UCSD-AML1 (cell line): ENCODE results near the gene PRDM16.
A peak's percentile ranks its signal among the peaks of the same experiment; 100 is the strongest.

Source experiments
- DNase-seq: peaks from one replicate; lab custom pipeline; 2025; ENCODE audit not compliant: unreplicated experiment; lab: John Stamatoyannopoulos, UW

Gene PRDM16

GRCh38 chr1:3176028-3176427 lies 107.0 kb downstream of the PRDM16 start:
- no peak for DNase-seq

- no peak for DNase-seq
Measured at GRCh38 chr1:3176820-3177219, 107.8 kb downstream of the PRDM16 start.

GRCh38 chr1:3178279-3178678 lies 109.3 kb downstream of the PRDM16 start:
- no peak for DNase-seq

- DNase-seq: no peak
Measured at GRCh38 chr1:3179471-3179870, 110.5 kb downstream of the PRDM16 start.

GRCh38 chr1:3180915-3181314 lies 111.9 kb downstream of the PRDM16 start:
- no peak for DNase-seq

GRCh38 chr1:3181956-3182355 lies 113.0 kb downstream of the PRDM16 start:
- DNase-seq: peak; percentile 57

GRCh38 chr1:3183411-3183810 lies 114.4 kb downstream of the PRDM16 start:
- DNase-seq: peak; percentile 63

- DNase-seq: no peak
Measured at GRCh38 chr1:3183813-3184212, 114.8 kb downstream of the PRDM16 start.

GRCh38 chr1:3184666-3185065 lies 115.7 kb downstream of the PRDM16 start:
- no peak for DNase-seq

GRCh38 chr1:3185896-3186525 lies 117.0 kb downstream of the PRDM16 start:
- DNase-seq: no peak

- no peak for DNase-seq
Measured at GRCh38 chr1:3186526-3186921, 117.5 kb downstream of the PRDM16 start.

GRCh38 chr1:3187415-3188149 lies 118.6 kb downstream of the PRDM16 start:
- DNase-seq: no peak

- DNase-seq: no peak
Measured at GRCh38 chr1:3188150-3188971, 119.4 kb downstream of the PRDM16 start.

GRCh38 chr1:3190256-3191041 lies 121.4 kb downstream of the PRDM16 start:
- no peak for DNase-seq

GRCh38 chr1:3192361-3192760 lies 123.4 kb downstream of the PRDM16 start:
- DNase-seq: no peak

- no peak for DNase-seq
Measured at GRCh38 chr1:3192825-3193224, 123.8 kb downstream of the PRDM16 start.

- DNase-seq: no peak
Measured at GRCh38 chr1:3193811-3194210, 124.8 kb downstream of the PRDM16 start.

GRCh38 chr1:3194760-3195479 lies 125.9 kb downstream of the PRDM16 start:
- no peak for DNase-seq

GRCh38 chr1:3195480-3195815 lies 126.4 kb downstream of the PRDM16 start:
- no peak for DNase-seq

GRCh38 chr1:3195966-3196515 lies 127.0 kb downstream of the PRDM16 start:
- no peak for DNase-seq
